Posterior vena cava (tissue), 2 donors: Measurements from ENCODE around the gene SRBD1. TPM values are rescaled to one million over a fixed set of nuclear protein-coding genes. Genes with fewer than 3 reads are reported as not detected.

ENCODE experiments used
- DNase-seq: peaks from one replicate; pipeline ENCODE4 v3.0.0-alpha.2; 2020; ENCODE audit warnings: low spot score
- intact Hi-C, 2 donors: fragments of 100-400 bp; cut with DNase I; formaldehyde crosslinking; loops; one replicate each; pipeline versions ENCODE4 v1.14.1 to v1.14.2; 2022 to 2023
- total RNA-seq, 2 donors: library from RNA; stranded (reverse); fragmentation: NEBNext Ultra II Directional; extraction: Animal tissue kit (Norgen Biotek cat#: 25700); gene quantifications; one replicate each; pipeline ENCODE4 v1.2.1, GENCODE V29; 2021
- donor health status: DM: yes; HTN: yes; CAD: no.
- donor health status: DM: yes; HTN: yes; CAD: no.

The SRBD1 gene
- total RNA-seq, 2 donors from 2014 or later: 13.7 to 19.0 TPM

DNA sequence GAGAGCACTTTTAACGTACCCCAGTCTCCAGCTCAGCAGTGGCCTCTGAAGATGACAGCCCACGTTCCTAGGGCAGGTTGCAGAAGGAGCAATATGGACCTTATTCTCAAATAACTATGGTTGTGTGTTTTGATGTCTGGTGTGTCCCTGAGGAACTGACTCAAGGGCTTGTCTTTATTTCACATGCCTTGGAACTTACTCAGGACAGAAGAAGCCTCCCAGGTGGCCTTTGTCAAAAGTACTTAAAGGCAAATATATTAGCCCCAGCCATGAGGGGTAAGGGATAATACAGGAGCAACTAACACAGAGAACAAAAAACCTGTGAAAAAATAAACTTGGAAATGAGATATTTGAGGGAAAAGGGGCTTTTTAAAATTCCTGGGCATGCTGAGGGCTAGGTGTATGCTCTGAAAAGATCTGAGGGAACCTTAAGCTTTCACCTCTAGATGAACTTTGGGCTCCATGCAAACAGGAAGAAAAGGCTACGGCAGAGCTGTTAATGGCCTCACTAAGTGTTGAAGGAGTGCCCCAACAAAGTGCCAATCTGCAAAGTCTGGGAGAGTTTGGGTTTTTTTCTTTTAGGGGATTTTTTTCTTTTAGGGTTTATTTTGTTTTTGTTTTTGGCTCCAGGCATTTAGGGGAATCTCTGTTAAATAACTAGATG lies 40.3 kb downstream of the SRBD1 start:
- no peak for DNase-seq
- intact Hi-C loops: no loop called here

DNA sequence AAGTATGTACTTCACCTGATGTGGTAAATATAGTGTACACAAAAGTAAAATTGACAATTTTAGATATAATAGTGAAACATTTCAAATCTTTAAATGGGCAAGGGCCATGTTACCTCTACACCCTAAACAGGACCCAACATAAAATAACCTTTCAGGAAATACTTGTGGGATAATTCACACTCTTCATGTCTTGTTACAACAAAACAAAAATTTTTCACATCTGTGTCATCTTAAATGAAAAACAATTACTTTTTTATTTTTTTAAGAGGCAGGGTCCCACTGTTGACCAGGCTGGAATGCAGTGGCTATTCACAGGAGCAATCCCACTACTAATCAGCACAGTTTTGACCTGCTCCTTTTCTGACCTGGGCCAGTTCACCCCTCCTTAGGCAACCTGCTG lies 42.1 kb downstream of the SRBD1 start:
- no peak for DNase-seq
- intact Hi-C loops: no loop called here

DNA sequence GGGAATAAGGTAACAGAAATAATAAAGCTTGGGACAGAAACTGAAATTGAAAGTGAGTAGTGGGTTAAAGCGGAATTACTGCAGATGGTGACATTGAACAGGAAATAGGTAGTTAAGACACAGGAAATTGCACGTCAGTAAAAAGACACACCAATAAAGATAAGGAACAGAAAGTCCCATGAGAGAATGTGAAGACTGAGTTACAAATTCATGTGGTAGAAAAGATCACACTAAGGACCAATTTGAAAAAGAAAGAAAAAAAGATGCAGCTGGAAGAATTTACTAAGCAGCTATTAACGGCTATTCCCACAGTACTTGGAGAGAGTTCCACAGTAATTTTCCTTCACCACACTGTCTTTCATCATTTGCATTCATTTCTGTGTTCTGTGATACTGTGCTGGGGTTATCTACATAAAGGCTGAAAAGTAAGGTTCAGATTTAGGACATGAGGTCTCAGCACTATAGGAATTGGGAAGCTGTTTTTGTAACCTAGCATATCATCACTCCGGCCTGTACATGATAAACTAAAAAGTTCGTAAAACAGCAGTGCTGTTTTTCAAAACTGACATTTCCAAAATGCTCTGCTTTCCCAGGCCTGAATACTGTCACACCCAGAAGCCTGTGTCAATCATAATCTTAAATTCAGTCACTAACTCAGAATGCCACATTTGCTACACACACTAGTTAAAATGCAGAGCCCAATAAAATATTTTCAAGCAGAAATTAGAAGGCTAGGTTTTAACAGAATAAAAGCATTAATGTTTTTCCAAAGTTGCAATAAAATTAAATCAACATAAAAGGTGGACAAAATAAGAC lies 42.9 kb downstream of the SRBD1 start:
- intact Hi-C loops: no loop called here
- DNase-seq: no peak

DNA sequence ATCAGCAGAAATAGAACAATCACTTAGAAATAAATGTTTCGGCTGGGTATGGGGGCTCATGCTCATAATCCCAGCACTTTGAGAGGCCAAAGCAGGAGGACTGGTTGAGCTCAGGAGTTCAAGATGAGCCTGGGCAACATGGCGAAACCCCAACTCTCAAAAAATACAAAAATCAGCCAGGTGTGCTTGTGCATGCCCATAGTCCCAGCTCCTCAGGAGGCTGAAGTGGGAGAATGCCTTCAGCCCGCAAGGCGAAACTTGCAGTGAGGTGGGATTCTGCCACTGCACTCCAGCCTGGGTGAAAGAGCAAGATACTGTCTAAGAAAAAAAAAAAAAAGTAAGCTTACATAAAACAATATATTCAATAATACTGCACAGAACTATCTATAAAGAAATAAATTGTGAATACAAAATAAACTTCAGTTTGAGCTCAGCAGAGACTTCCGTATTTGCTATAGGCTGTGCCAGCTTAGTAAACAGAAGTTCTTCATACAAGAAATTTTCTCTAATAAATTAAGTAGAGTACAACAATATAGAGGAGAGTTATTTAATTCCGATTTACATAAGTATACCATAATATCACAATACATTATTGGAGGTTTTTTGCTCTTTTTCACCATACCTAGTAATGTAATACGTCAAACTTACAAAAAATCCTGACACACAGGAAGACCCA lies 43.6 kb downstream of the SRBD1 start:
- intact Hi-C loops: no loop called here
- peak; percentile 57 for DNase-seq

DNA sequence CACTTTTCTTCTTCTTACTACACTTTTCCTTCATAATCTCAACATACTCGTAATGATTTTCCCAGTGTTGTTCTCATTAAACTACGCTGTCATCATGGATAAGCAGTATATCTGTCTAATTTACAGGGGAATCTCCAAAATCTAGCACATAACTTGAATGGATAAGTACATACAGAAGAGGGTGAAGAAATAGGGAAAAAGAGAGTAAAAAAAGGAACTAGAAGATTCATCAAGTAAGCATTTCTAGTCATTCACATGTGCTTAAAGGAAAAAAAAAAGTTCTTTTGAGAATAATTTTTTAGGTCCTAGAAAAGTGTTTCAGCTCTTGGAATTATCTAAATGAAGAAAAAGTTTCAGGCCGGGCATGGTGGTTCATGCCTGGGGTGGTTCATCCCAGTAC lies 51.6 kb downstream of the SRBD1 start:
- intact Hi-C loops: no loop called here
- no peak for DNase-seq

DNA sequence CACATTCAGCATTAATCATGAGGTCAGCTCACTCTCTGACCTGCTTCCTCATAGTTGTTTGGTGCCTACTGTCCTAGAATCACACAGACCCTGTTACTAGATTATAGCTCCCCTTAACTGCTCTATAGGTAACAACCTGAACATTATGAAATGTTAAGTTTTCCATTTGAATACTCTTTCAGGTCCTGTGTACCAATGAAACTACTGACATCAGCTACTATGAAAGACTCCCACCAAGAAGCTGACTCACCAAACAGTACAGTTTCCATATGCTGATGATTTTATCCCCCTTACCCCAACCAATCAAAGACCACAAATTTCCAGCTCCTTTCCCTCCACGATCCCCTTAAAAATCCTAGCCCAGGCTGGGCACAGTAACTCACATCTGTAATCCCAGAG lies 56.3 kb downstream of the SRBD1 start:
- intact Hi-C loops: loop anchor here in 1 of 2 donors (5.0 kb wide), 1 partner anchor 1802 kb away; no protein-coding TSS in a partner anchor
- DNase-seq: no peak

DNA sequence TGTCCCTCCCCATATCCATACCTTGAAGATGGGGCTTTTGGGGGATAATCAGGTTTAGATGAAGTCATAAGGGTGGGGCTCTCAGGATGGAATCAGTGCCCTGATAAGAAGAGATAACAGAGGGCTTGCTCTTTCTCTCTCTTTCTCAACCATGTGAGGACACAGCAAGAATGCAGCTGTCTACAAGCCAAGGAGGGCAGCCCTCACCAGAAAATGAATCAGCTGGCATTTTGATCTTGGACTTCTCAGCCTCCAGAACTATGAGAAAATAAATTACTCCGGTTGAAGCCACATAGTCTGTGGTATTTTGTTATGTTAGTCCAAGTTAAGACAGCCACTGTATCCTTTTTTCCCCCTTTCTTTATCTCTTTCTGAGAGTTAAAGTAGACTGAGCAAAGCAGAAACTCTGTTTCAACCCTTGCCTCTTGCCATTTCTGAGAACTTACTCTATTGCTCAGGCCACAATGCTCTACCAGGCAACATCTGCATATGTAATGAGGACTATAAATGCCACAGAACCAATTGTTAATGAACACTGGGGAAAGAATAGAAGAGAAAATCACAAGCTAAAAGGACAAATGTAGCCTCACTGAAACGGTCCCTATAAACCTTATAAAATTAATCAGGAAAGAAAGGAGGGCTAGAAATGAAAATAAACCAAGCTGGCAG lies 56.9 kb downstream of the SRBD1 start:
- intact Hi-C loops: loop anchor here in 1 of 2 donors (5.0 kb wide), 1 partner anchor 1802 kb away; no protein-coding TSS in a partner anchor
- DNase-seq: no peak

DNA sequence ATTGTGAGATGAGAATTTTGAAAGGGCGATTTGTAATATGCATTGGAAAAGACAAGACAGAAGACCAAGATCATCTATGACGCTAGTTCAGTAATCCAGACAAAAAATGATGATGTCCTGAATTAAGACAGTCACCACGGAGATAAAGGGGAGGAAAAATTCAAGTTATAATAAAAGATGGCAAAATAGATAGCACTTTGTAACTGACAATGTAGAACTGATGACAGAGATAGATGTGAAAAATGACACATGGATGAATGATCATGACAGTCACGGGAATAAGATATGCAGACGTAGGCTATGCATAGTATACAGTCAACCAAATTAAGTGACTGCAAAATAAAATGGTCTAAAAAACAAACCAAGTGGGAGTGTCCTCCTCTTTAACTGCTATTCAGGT lies 59.2 kb downstream of the SRBD1 start:
- no peak for DNase-seq
- intact Hi-C loops: loop anchor here in 1 of 2 donors (5.0 kb wide), 1 partner anchor 1800 kb away; no protein-coding TSS in a partner anchor

DNA sequence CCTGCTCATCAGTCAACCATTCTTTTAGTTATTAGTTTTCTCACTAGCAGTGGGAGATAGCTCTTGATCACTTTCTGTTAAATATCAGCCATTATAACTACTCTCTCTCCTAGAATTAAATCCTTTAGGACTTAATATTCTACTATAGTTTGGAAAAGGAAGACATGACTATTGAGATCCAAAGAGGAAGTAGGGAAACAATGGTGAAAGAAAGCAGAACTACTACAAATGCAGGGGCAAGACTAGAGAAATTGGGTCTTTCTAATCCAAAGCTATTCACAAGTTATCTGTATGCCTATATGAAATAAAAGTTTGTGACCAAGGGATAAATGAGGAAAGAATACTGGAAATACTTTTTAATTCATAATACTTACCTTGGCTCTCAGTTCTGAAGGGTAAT lies 65.1 kb downstream of the SRBD1 start:
- intact Hi-C loops: no loop called here

DNA sequence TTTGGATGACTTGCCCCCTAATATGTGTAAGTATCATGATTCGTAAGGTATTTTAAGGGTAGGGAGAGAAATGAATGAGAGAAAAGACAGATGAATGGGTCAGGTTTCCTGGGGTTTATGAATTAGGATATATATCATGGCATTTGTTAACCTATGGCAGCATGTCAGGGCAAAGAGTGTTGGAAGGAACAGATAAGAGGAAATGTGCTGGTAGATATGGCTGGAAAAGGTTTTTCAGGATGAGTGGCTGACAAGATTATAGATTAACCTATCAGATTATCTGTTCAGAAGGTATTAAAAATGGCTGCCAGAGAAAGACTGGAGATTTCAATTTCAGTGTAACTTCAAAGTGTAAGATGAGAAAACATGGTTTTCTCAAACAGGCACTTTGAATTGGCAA lies 67.8 kb downstream of the SRBD1 start:
- intact Hi-C loops: no loop called here
- DNase-seq: no peak

More for the DNA sequence above, 65.1 kb downstream of the SRBD1 start:
- no peak for DNase-seq

DNA sequence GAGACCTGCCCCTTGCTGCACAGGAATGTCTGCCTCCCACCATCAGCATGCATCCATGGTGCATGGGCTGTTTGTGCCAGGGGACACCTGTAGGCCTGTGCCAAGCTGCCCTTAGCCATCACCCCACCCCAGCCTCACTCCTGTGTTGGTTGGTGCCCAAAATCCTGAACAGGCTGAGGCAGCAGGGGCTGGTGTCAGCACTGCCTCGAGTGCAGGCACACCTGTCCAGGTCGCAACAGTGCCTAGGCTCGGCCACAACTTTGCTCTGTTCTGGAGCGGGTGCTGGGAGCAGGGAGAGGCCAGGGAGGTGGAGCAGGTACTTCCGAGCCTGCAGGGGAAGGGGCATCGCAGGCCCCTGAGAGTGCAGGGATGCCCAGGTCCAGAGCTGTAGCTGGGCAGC lies 69.1 kb downstream of the SRBD1 start:
- DNase-seq: no peak
- intact Hi-C loops: no loop called here

DNA sequence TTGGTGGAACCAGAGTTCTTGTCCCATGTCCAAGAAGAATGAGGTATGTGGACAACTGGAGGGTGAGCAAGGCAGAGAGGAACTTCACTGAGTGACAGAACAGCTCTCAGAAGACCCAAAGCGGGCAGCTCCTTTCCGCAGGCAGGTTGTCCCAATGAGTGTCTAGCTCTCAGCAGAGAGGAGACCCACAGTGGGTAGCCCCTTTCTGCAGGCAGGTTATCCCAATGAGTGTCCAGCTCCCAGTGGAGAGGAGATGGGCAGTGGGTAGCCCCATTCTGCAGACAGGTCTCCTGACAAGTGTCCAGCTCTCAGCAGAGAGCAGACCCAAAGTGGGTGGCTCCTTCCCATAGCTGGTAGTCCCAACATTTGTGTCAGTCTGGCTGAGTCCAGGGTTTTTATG lies 69.6 kb downstream of the SRBD1 start:
- intact Hi-C loops: no loop called here
- DNase-seq: no peak

DNA sequence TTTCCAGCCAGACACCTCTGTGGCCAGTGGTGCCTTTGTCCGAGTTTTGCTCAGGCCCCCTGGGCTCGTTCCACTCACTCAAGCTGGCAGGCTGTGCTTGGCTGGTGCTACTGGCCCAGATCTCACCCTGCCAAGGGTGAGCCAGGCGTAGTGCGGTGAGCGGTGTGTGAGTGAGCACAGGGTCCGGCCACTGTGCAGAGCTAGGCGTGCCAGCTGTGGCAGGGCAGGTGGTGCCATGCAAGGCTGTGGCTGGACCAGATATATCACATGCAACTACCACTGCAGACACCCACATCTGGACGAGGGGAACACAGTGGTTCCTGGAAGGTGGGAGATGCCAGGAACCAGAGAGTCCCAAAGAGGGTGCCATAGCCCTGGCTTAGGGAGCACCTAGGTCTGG lies 70.1 kb downstream of the SRBD1 start:
- intact Hi-C loops: no loop called here
- no peak for DNase-seq

DNA sequence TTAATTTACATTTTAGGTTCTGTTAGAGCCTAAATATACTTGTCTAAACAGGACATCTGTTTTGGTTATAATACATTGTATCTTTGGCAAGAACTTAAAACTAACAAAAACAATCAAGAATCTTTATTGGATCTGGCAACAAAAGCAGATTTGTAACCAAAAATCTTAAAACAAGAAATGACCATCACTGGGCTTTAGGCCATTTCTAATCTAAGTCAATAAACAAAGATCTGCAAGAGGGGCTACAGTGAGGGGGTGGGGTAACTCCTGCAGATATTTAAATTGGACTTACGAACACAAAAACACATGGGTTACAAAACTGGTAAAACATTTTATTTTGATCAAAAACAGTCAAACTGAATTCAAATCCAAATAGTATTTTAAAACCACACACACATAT lies 77.3 kb downstream of the SRBD1 start:
- intact Hi-C loops: no loop called here

DNA sequence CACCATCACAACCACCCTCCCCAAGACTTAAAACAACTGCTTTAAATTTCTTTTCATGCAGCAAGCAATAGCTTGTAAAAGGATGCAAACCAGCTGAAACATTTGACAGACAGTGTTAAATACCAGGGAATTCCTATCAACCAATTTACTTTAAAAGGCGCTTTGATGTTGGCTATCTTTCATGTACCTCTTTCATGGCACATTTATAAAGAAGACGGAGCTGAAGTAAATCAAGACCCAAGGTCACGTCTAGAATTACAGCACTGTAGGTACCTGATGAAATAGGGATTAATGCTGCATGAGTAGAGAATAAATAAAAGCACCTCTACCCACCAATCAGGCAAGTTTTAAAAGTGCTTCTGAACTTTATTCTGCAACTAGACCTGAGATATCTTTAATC lies 78.9 kb downstream of the SRBD1 start:
- intact Hi-C loops: no loop called here
- DNase-seq: no peak

More for the DNA sequence above, 77.3 kb downstream of the SRBD1 start:
- DNase-seq: no peak

DNA sequence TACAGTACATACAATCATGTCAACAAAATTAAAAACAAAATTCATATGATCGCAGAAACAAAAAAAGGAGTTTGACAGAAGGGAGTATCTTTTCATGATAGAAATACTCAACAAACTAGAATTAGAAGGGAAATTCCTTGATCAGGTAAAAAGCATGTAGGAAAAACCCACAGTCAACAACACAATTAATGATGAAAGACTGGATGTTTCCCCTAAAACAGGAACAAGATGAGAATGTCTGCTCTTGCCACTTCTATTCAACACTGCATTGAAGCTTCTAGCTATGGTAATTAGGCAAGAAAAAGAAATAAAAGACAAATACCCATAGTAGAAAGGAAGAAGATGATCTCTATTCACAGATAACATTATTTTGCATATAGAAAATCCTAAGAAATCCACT lies 87.1 kb downstream of the SRBD1 start:
- intact Hi-C loops: no loop called here
- DNase-seq: no peak

DNA sequence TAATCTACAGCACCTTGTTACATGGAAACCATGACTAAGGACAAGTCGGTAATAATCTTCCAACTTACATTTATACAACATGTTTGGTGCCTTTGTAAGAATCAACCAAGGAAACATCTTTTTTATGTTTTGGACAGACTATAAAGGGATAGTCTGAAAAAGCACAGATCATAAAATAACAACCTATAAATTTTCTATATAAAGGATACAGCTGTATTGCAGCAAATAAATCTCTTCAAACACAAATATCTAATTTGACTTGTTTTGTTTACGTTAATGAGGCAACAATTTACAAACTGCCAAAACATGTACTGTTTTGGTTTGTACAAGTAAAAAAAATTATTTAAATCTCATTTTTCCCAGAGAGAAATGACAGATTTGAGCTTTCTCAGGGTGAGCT lies 92.5 kb downstream of the SRBD1 start:
- DNase-seq: no peak
- intact Hi-C loops: loop anchor here in 1 of 2 donors (5.0 kb wide), 2 partner anchors 1356 to 1461 kb away; no protein-coding TSS in a partner anchor

DNA sequence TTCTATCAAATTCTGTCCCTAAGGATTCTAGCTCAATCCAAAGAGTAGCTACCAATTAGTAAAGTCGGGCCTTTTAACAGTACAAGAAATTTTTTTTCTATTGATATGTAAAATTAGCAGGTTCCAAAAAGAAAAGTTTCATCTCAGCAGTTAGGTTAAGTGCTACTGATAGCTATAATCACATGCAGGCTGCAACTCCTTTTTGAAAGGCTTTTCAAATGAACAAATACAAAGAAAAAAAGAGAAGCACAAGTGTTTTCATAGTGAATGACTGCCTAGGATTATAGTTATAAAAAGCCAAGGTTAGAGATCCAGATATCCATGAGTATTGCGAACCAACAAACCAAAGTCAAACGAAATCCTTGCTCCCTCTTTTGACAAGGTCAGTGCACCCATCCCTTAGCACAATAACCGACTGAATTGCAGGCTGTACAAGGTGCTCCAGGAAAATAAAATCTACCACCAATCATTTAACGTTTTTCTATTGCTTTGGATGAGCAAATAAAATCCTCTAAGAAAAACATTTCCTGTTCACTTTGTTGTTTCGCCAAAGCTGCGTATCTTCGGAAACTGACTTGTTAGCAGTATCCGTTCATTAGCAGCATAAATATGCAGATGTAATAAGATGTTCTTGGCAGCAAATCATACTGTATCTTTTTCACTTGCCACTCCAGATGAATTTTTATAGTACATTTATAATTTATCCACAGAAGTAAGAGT lies 100.2 kb downstream of the SRBD1 start:
- no peak for DNase-seq
- intact Hi-C loops: no loop called here

DNA sequence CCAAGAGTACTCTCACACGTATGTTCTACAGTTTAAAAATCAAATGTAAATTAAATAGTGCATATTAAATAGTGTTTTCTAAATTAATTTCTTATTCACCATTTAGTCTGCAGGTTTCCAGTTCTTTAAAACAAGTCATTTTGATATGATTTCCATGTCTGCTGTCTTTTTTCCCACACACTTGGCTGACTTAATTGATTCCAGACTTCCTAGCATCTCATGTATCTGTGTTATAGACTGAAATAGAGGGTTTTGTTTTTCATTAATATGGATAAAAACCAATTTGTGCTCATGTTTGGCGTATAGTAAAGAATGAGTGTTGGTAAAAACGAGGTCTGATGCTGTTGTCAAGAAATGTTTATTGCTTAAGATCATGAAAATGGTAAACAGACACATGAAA lies 104.3 kb downstream of the SRBD1 start:
- no peak for DNase-seq
- intact Hi-C loops: no loop called here
